Endothelial cell of umbilical vein (primary cell): ENCODE data around the gene PLPP1.

Experiments
- CTCF ChIP-seq, 2 donors: IDR thresholded peaks; 1 replicate in 1 of 2; 2 replicates in 1 of 2; pipeline ENCODE4 v1.5.1; 2011; ENCODE audit warnings: low read length in 2 of 2, mild to moderate bottlenecking in 2 of 2, moderate library complexity in 2 of 2, control low read depth in 1 of 2, inconsistent platforms in 1 of 2, low read depth in 1 of 2; ENCODE audit not compliant: insufficient read depth in 1 of 2; ENCODE audit errors: extremely low read depth in 1 of 2
- EZH2 ChIP-seq: IDR thresholded peaks from 2 replicates; pipeline ENCODE4 v1.6.1; 2012; ENCODE audit warnings: borderline replicate concordance, low read depth, mild to moderate bottlenecking, moderate library complexity, low read length, inconsistent platforms; ENCODE audit not compliant: severe bottlenecking
- FOS ChIP-seq: IDR thresholded peaks from 2 replicates; pipeline ENCODE4 v1.6.1; 2011; ENCODE audit warnings: mild to moderate bottlenecking, low read length, moderate library complexity, borderline replicate concordance; ENCODE audit not compliant: insufficient read depth
- MAX ChIP-seq: IDR thresholded peaks from 2 replicates; pipeline ENCODE4 v1.6.1; 2011; ENCODE audit not compliant: insufficient read depth, insufficient read length
- MYC ChIP-seq: IDR thresholded peaks from one replicate; pipeline ENCODE4 v1.6.1; 2011; ENCODE audit warnings: mild to moderate bottlenecking, low read depth, low read length
- POLR2A ChIP-seq: IDR thresholded peaks from 2 replicates; pipeline ENCODE4 v1.6.1; 2012; ENCODE audit warnings: low read depth, mild to moderate bottlenecking, control low read depth, low read length
- POLR2AphosphoS5 ChIP-seq: IDR thresholded peaks from 2 replicates; pipeline ENCODE4 v1.6.1; 2012; ENCODE audit warnings: low read depth, mild to moderate bottlenecking, control low read depth, low read length, moderate library complexity; ENCODE audit not compliant: insufficient read depth

- TF ChIP-seq MAX (no peak), CTCF (IDR thresholded peaks at IDR 0.05; ENCODE audit: extremely low read depth in 1 of 2, insufficient read depth in 1 of 2, low read depth in 1 of 2, low read length in 2 of 2) (no peak), POLR2A (no peak), POLR2AphosphoS5 (no peak), EZH2 (no peak), MYC (no peak), FOS (no peak)
Observed at GRCh38 chr5:55469839-55470238, 64.9 kb downstream of the PLPP1 start.
